Measurements from ENCODE around the gene INO80B. TPM values are rescaled to one million over a fixed set of nuclear protein-coding genes. Genes with fewer than 3 reads are reported as not detected.

The INO80B gene
- total RNA-seq (2022; extraction: Qiagen RNA extraction) = 43.7 to 51.1 TPM (median 48.7 TPM) in 5 replicates

GRCh38 chr2:74454654-74455511 lies at the start of gene INO80B:
Gene INO80B (plus strand): TSS chr2:74455087. CDS start chr2:74455117, 30 bp downstream.

GRCh38 chr2:74421221-74421870 lies 33.5 kb upstream of the INO80B start, which contains the start of the genes C2orf81 and WDR54:
Gene C2orf81 (minus strand): TSS chr2:74421619. CDS start chr2:74421560, 59 bp downstream.
Gene WDR54 (plus strand): TSS chr2:74421730. CDS start chr2:74422154, 424 bp downstream.

GRCh38 chr2:74441690-74442482 lies 13.0 kb upstream of the INO80B start, which contains the start of gene RTKN:
Gene RTKN (minus strand): TSS chr2:74441937. CDS start chr2:74441816, 121 bp downstream.

GRCh38 chr2:74458132-74458937 lies 3.4 kb downstream of the INO80B start, which contains the start of gene WBP1:
Gene WBP1 (plus strand): TSS chr2:74458438. CDS start chr2:74458603, 165 bp downstream.

GRCh38 chr2:74472086-74472944 lies 17.4 kb downstream of the INO80B start, which contains the start of gene MRPL53:
Gene MRPL53 (minus strand): TSS chr2:74472680. CDS start chr2:74472660, 20 bp downstream.

GRCh38 chr2:74482801-74483674 lies 28.2 kb downstream of the INO80B start, which contains the start of the genes CCDC142 and TTC31:
Gene CCDC142 (minus strand): TSS chr2:74482998. CDS start chr2:74482837, 161 bp downstream.
Gene TTC31 (plus strand): TSS chr2:74483081. CDS start chr2:74483096, 15 bp downstream.

GRCh38 chr2:74499267-74499939 lies 44.5 kb downstream of the INO80B start, which contains the start of gene LBX2:
Gene LBX2 (minus strand): TSS chr2:74499603. CDS start chr2:74499537, 66 bp downstream.

GRCh38 chr2:74507145-74507925 lies 52.4 kb downstream of the INO80B start, which contains the start of gene PCGF1:
Gene PCGF1 (minus strand): TSS chr2:74507695. CDS start chr2:74507668, 27 bp downstream.

Other genes with a start within 250 kb of the INO80B start
- gene SLC4A5, start 111.7 kb upstream of the INO80B start, total RNA-seq (2022; extraction: Qiagen RNA extraction) = 0.15 to 0.47 TPM (median 0.24 TPM) in 5 replicates
- gene DCTN1, start 74.8 kb upstream of the INO80B start, total RNA-seq (2022; extraction: Qiagen RNA extraction) = 112 to 150 TPM (median 144 TPM) in 5 replicates
- 2.4 to 3.6 TPM (median 3.2 TPM) in 5 replicates for gene C2orf81, start 33.5 kb upstream of the INO80B start, total RNA-seq (2022; extraction: Qiagen RNA extraction)
- 76.9 to 92.7 TPM (median 91.5 TPM) in 5 replicates for gene WDR54, start 33.4 kb upstream of the INO80B start, total RNA-seq (2022; extraction: Qiagen RNA extraction)
- gene RTKN, start 13.2 kb upstream of the INO80B start, total RNA-seq (2022; extraction: Qiagen RNA extraction) = 18.7 to 24.5 TPM (median 22.4 TPM) in 5 replicates
- gene WBP1, start 3.4 kb downstream of the INO80B start, total RNA-seq (2022; extraction: Qiagen RNA extraction) = 49.4 to 85.1 TPM (median 81.5 TPM) in 5 replicates
- 44.0 to 55.8 TPM (median 52.5 TPM) in 5 replicates for gene MOGS, start 10.3 kb downstream of the INO80B start, total RNA-seq (2022; extraction: Qiagen RNA extraction)
- gene MRPL53, start 17.6 kb downstream of the INO80B start, total RNA-seq (2022; extraction: Qiagen RNA extraction) = 93.9 to 164 TPM (median 141 TPM) in 5 replicates
- 10.5 to 16.0 TPM (median 13.2 TPM) in 5 replicates for gene CCDC142, start 27.9 kb downstream of the INO80B start, total RNA-seq (2022; extraction: Qiagen RNA extraction)
- gene TTC31, start 28.0 kb downstream of the INO80B start, total RNA-seq (2022; extraction: Qiagen RNA extraction) = 13.2 to 17.7 TPM (median 15.2 TPM) in 5 replicates
- 3.2 to 4.3 TPM (median 3.8 TPM) in 5 replicates for gene LBX2, start 44.5 kb downstream of the INO80B start, total RNA-seq (2022; extraction: Qiagen RNA extraction)
- 29.9 to 35.0 TPM (median 31.9 TPM) in 5 replicates for gene PCGF1, start 52.6 kb downstream of the INO80B start, total RNA-seq (2022; extraction: Qiagen RNA extraction)
- 0.24 to 0.37 TPM (median 0.30 TPM) in 5 replicates for gene TLX2, start 59.4 kb downstream of the INO80B start, total RNA-seq (2022; extraction: Qiagen RNA extraction)
- 0.07 to 0.15 TPM (median 0.13 TPM) in 5 replicates for gene DQX1, start 71.1 kb downstream of the INO80B start, total RNA-seq (2022; extraction: Qiagen RNA extraction)
- gene AUP1, start 74.6 kb downstream of the INO80B start, total RNA-seq (2022; extraction: Qiagen RNA extraction) = 185 to 250 TPM (median 238 TPM) in 5 replicates
- 33.1 to 41.7 TPM (median 39.3 TPM) in 5 replicates for gene HTRA2, start 74.8 kb downstream of the INO80B start, total RNA-seq (2022; extraction: Qiagen RNA extraction)
- 0.31 to 0.60 TPM (median 0.49 TPM) in 5 replicates for gene LOXL3, start 98.9 kb downstream of the INO80B start, total RNA-seq (2022; extraction: Qiagen RNA extraction)
- gene DOK1, start 99.6 kb downstream of the INO80B start, total RNA-seq (2022; extraction: Qiagen RNA extraction) = 3.4 to 4.9 TPM (median 4.4 TPM) in 5 replicates
- gene M1AP, start 193.2 kb downstream of the INO80B start, total RNA-seq (2022; extraction: Qiagen RNA extraction) = not detected in 5 replicates
- gene SEMA4F, start 199.2 kb downstream of the INO80B start, total RNA-seq (2022; extraction: Qiagen RNA extraction) = 8.7 to 11.8 TPM (median 10.7 TPM) in 5 replicates

Measured in A549 treated with AZD2906 at 1 μM for 4 hours (cell line).